B cell (primary cell): Measurements from ENCODE around the gene EIF2D. TPM values are rescaled to one million over a fixed set of nuclear protein-coding genes. Genes with fewer than 3 reads are reported as not detected.

Source experiments
- ATAC-seq: fragments of 200-7000 bp; cut with Tn5 transposase; one replicate; pipeline ENCODE4 v1.10.0; 2021; ENCODE audit warnings: low read depth, mild to moderate bottlenecking, moderate number of reproducible peaks, moderate library complexity
- CTCF ChIA-PET: fragments of 350-600 bp; sonication (Branson Sonifier 250); formaldehyde crosslinking; loops from one replicate; lab custom pipeline; 2021; ENCODE audit warnings: antibody characterized with exemption, inconsistent platforms; lab: Charles Lee
- POLR2A ChIA-PET: fragments of 350-600 bp; sonication (Branson Sonifier 250); formaldehyde crosslinking; loops from one replicate; lab custom pipeline; 2021; ENCODE audit warnings: antibody characterized with exemption; lab: Charles Lee
- DNase-seq: peaks from one replicate; pipeline ENCODE4 v3.0.0; 2013
- H2AFZ ChIP-seq: 2 replicates; pipeline ENCODE4 v1.6.1; 2012; ENCODE audit warnings: mild to moderate bottlenecking, low read depth, low read length; ENCODE audit not compliant: insufficient read depth, poor library complexity, severe bottlenecking
- H3K27ac ChIP-seq, 2 donors: 1 replicate in 1 of 2; 2 replicates in 1 of 2; pipeline ENCODE4 v1.5.1; 2012 to 2013; ENCODE audit warnings: low read length in 2 of 2, mild to moderate bottlenecking in 2 of 2, moderate library complexity in 1 of 2
- H3K27me3 ChIP-seq, 4 experiments: fragments of 200-600 bp in 1 of 4; sonication (generic) in 1 of 4; replicated peaks in 1 of 4; 1 replicate in 2 of 4; 2 replicates in 2 of 4; pipeline versions ENCODE4 v1.6.1 to v1.7.0; 2013 to 2016; ENCODE audit warnings: low read length in 3 of 4, mild to moderate bottlenecking in 2 of 4, mixed read lengths in 1 of 4, moderate library complexity in 1 of 4; ENCODE audit not compliant: insufficient read depth in 4 of 4, control insufficient read depth in 3 of 4; ENCODE audit errors: control extremely low read depth in 1 of 4
- H3K36me3 ChIP-seq, 2 experiments: replicated peaks in 1 of 2; 1 replicate in 1 of 2; 2 replicates in 1 of 2; pipeline versions ENCODE4 v1.6.1 to v1.7.1; 2013; ENCODE audit warnings: low read length in 1 of 2; ENCODE audit not compliant: insufficient read depth in 2 of 2, control insufficient read depth in 1 of 2; ENCODE audit errors: control extremely low read depth in 1 of 2, extremely low read depth in 1 of 2
- H3K4me1 ChIP-seq, 2 donors: fragments of 200-600 bp in 1 of 2; sonication (generic) in 1 of 2; 1 replicate in 1 of 2; 2 replicates in 1 of 2; pipeline versions ENCODE4 v1.5.1 to v1.6.1; 2013 to 2017; ENCODE audit warnings: low read length in 2 of 2; ENCODE audit not compliant: control insufficient read depth in 2 of 2, insufficient read depth in 2 of 2
- H3K4me2 ChIP-seq: replicated peaks from 2 replicates; pipeline ENCODE3; 2012; ENCODE audit warnings: mild to moderate bottlenecking, low read depth, low read length; ENCODE audit not compliant: poor library complexity, severe bottlenecking
- H3K4me3 ChIP-seq, 5 experiments: fragments of 200-600 bp in 1 of 5; sonication (generic) in 1 of 5; 1 replicate in 3 of 5; 2 replicates in 2 of 5; pipeline versions ENCODE4 v1.5.1 to v1.7.0; 2011 to 2016; ENCODE audit warnings: low read length in 4 of 5, mild to moderate bottlenecking in 4 of 5, low read depth in 2 of 5, control low read depth in 1 of 5, moderate library complexity in 1 of 5; ENCODE audit not compliant: insufficient read depth in 1 of 5; ENCODE audit errors: control extremely low read depth in 1 of 5, extremely low read depth in 1 of 5
- H3K79me2 ChIP-seq: fragments of 200-600 bp; sonication (generic); one replicate; pipeline ENCODE4 v1.6.0; 2016; ENCODE audit warnings: low read length; ENCODE audit not compliant: control insufficient read depth, insufficient read depth
- H3K9ac ChIP-seq: fragments of 200-600 bp; sonication (generic); 2 replicates; pipeline ENCODE4 v1.6.1; 2017; ENCODE audit warnings: mild to moderate bottlenecking, low read length, moderate library complexity
- H3K9me3 ChIP-seq, 3 donors: one replicate each; pipeline versions ENCODE4 v1.6.1 to v1.7.1; 2013; ENCODE audit warnings: low read length in 2 of 3; ENCODE audit not compliant: control insufficient read depth in 2 of 3, insufficient read depth in 1 of 3; ENCODE audit errors: control extremely low read depth in 1 of 3
- H4K20me1 ChIP-seq: 2 replicates; pipeline ENCODE4 v1.6.0; 2012; ENCODE audit warnings: mild to moderate bottlenecking, low read length; ENCODE audit not compliant: insufficient read depth, control insufficient read depth, poor library complexity, severe bottlenecking
- H3K27ac Mint-ChIP-seq: one replicate; pipeline ENCODE4 v1.8.0; 2021; ENCODE audit warnings: mixed read lengths
- H3K27me3 Mint-ChIP-seq: one replicate; pipeline ENCODE4 v1.8.0; 2021; ENCODE audit warnings: mixed read lengths
- H3K4me1 Mint-ChIP-seq: one replicate; pipeline ENCODE4 v1.8.0; 2021; ENCODE audit warnings: mixed read lengths
- H3K4me3 Mint-ChIP-seq: one replicate; pipeline ENCODE4 v1.8.0; 2021; ENCODE audit warnings: mixed read lengths
- H3K9me3 Mint-ChIP-seq: one replicate; pipeline ENCODE4 v1.8.0; 2022; ENCODE audit warnings: mixed read lengths; ENCODE audit not compliant: insufficient read depth
- EZH2 ChIP-seq: IDR thresholded peaks from 2 replicates; pipeline ENCODE4 v1.6.1; 2012; ENCODE audit warnings: borderline replicate concordance, low read depth, mild to moderate bottlenecking, moderate library complexity, low read length; ENCODE audit not compliant: insufficient read depth, poor library complexity, severe bottlenecking
- WGBS: methylation state at CpG from one replicate; pipeline ENCODE4 v1.1.5; 2013; ENCODE audit warnings: missing lambda C conversion rate; ENCODE audit not compliant: insufficient coverage; 5-methylcytosine and 5-hydroxymethylcytosine counted together
- intact Hi-C: fragments of 100-400 bp; cut with micrococcal nuclease; formaldehyde crosslinking; loops from one replicate; pipeline ENCODE4 v1.10.0; 2022
- polyA plus RNA-seq: library from polyadenylated mRNA; depleted of rRNA; stranded (reverse); fragments of >200 nt; gene quantifications from 2 replicates; pipeline ENCODE4 v1.2.3, GENCODE V29; 2012
- total RNA-seq, 2 donors: library from RNA; stranded (reverse); fragments of 120-200 nt in 1 of 2; gene quantifications; 1 replicate in 1 of 2; 2 replicates in 1 of 2; pipeline versions ENCODE4 v1.2.3 to v1.2.4, GENCODE V29; 2013 to 2022
- TF ChIP-seq, protein P1 (sequence below): fragments of 200-600 bp; IDR thresholded peaks from one replicate; pipeline ENCODE4 v1.8.0; 2022; ENCODE audit warnings: antibody characterized with exemption, mild to moderate bottlenecking

Gene EIF2D
- total and polyA plus RNA-seq, 2 donors (not counting 1 experiment from before 2014, with no cell fraction given), result 62.2 to 64.9 TPM

DNA sequence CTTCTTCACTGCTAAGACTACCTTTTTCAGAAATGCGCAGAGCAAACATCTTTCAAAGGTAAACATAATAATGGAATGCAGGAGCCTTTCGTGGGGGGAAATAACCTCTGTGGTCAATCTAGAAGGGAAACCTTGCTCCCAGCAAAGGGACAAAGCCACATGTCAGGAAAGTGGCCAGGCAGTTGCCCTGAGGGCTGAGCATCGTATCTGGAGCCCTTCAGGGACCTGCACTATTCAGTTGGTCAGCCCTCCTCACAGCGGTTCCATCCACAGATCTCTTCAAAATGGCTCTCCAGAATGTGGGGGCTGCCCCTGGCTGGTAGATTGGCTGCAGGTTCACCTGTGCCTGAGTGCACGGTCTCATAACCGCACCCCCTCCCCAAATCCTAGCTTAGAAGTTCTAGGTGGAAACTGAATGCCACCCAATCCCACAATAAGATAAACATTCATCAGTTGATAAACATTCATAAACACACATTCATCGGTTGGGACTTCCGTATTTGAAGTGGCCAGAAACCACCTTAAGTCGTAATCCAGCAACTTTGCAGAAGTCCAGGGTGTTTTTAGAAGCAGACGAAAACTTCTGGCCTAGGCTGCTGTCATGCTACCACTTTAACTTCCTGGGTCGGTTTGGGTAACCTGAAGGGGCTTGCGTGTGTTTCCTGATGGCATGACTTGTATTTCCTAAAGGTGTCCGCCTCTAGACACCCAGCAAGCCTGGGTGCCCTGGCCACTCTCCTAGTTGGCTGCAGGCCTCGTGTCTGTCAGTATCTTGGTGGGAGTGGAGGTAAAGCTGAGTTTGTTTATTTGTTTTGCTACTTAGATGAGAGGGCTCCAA is 54.4 kb downstream of the EIF2D start:
- peaks cover 70% of the 10 kb centered on the region for H3K4me1 Mint-ChIP-seq
- intact Hi-C loops, result loop anchor here (1.0 to 10.0 kb wide), 7 partner anchors 12 to 767 kb away; partner anchors contain the start of genes CD55, EIF2D, PFKFB2 and RASSF5
- Histone ChIP-seq H3K4me2 (peak overlapping the region; percentile 86), H4K20me1 (peaks cover 5% of the 10 kb centered on the region), H3K9me3 (no peaks in the 10 kb centered on the region), H3K36me3 (peaks cover 0 to 33% of the 10 kb centered on the region in 2 experiments), H3K79me2 (peaks cover 59% of the 10 kb centered on the region), H2AFZ (peak overlapping the region; percentile 55), H3K27me3 (no peaks in the 10 kb centered on the region), H3K4me3 (peak overlapping the region; percentile 85 to 100 (median 97)), H3K9ac (peak overlapping the region; percentile 99), H3K4me1 (peaks cover 52 to 73% of the 10 kb centered on the region in 2 donors), H3K27ac (peak overlapping the region; percentile 86 to 95)
- H3K4me3 Mint-ChIP-seq, result peak overlapping the region; percentile 99
- 3% methylated on average over 11 of the region's 14 CpGs for WGBS
- H3K27ac Mint-ChIP-seq, result peak overlapping the region; percentile 99
- no peaks in the 10 kb centered on the region for H3K27me3 Mint-ChIP-seq
- POLR2A ChIA-PET, result interaction anchor here (0.7 to 3.3 kb wide), 5 partner anchors 13 to 1273 kb away, joined by 3 to 27 read pairs (median 5); partner anchors contain the start of gene EIF2D
- CTCF ChIA-PET, result interaction anchor here (1.1 to 29.7 kb wide), 3 partner anchors 11 to 24 kb away, joined by 3 to 1018 read pairs (median 172); no protein-coding TSS in a partner anchor
- DNase-seq (peak; percentile 79), ATAC-seq (peak; percentile 21)
- no peak for TF ChIP-seq EZH2
- TF ChIP-seq, protein P1, sequence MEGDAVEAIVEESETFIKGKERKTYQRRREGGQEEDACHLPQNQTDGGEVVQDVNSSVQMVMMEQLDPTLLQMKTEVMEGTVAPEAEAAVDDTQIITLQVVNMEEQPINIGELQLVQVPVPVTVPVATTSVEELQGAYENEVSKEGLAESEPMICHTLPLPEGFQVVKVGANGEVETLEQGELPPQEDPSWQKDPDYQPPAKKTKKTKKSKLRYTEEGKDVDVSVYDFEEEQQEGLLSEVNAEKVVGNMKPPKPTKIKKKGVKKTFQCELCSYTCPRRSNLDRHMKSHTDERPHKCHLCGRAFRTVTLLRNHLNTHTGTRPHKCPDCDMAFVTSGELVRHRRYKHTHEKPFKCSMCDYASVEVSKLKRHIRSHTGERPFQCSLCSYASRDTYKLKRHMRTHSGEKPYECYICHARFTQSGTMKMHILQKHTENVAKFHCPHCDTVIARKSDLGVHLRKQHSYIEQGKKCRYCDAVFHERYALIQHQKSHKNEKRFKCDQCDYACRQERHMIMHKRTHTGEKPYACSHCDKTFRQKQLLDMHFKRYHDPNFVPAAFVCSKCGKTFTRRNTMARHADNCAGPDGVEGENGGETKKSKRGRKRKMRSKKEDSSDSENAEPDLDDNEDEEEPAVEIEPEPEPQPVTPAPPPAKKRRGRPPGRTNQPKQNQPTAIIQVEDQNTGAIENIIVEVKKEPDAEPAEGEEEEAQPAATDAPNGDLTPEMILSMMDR, result no peak
- no peaks in the 10 kb centered on the region for H3K9me3 Mint-ChIP-seq
